Prostate gland (tissue), 2 donors: ENCODE results near the gene MPP1. TPM values are rescaled to one million over a fixed set of nuclear protein-coding genes. Genes with fewer than 3 reads are reported as not detected.

Experiments used
- DNase-seq: peaks from one replicate; pipeline ENCODE4 v3.0.0-alpha.2; 2019; ENCODE audit warnings: low spot score
- H3K27ac ChIP-seq, 2 donors: fragments of 200-600 bp; sonication (generic); 2 replicates each; pipeline ENCODE4 v1.5.1; 2017 to 2019
- H3K27me3 ChIP-seq: fragments of 200-600 bp; sonication (generic); replicated peaks from 2 replicates; pipeline ENCODE4 v1.5.1; 2019; ENCODE audit not compliant: insufficient read depth
- H3K36me3 ChIP-seq, 2 donors: fragments of 200-600 bp; sonication (generic); 1 replicate in 1 of 2; 2 replicates in 1 of 2; pipeline versions ENCODE4 v1.5.1 to v1.8.1; 2017 to 2019
- H3K4me1 ChIP-seq: fragments of 200-600 bp; sonication (generic); replicated peaks from 2 replicates; pipeline ENCODE4 v1.5.1; 2019
- H3K4me3 ChIP-seq, 2 donors: fragments of 200-600 bp; sonication (generic); 2 replicates each; pipeline ENCODE4 v1.5.1; 2017 to 2019
- H3K9me3 ChIP-seq: fragments of 200-600 bp; sonication (generic); 2 replicates; pipeline ENCODE4 v1.5.1; 2017
- POLR2A ChIP-seq: fragments of 450-650 bp; IDR thresholded peaks from one replicate; pipeline ENCODE4 v1.6.1; 2016; ENCODE audit warnings: antibody characterized with exemption, mild to moderate bottlenecking
- POLR2AphosphoS5 ChIP-seq: sonication (generic); formaldehyde crosslinking; IDR thresholded peaks from one replicate; pipeline ENCODE4 v1.6.1; 2017; ENCODE audit warnings: antibody characterized with exemption
- WGBS: methylation state at CpG from one replicate; pipeline ENCODE4 v1.1.5; 2018; 5-methylcytosine and 5-hydroxymethylcytosine counted together
- intact Hi-C: fragments of 100-400 bp; cut with DNase I; formaldehyde crosslinking; loops from one replicate; pipeline ENCODE4 v1.14.2; 2022
- total RNA-seq, 2 donors: library from RNA; depleted of rRNA; stranded (reverse); fragments of >200 nt; gene quantifications; one replicate each; pipeline ENCODE4 v1.1.0, GENCODE V29; 2016
- TF ChIP-seq, protein P1 (sequence below), 4 experiments: fragments of 200-600 bp in 2 of 4; fragments of 450-650 bp in 2 of 4; sonication (generic) in 2 of 4; IDR thresholded peaks; 1 replicate in 3 of 4; 2 replicates in 1 of 4; pipeline ENCODE4 v1.5.1; 2016 to 2019; ENCODE audit warnings: antibody characterized with exemption in 4 of 4, mild to moderate bottlenecking in 2 of 4, moderate library complexity in 2 of 4

MPP1 gene
- total RNA-seq, 2 donors from 2014 or later = 38.2 to 43.6 TPM

DNA sequence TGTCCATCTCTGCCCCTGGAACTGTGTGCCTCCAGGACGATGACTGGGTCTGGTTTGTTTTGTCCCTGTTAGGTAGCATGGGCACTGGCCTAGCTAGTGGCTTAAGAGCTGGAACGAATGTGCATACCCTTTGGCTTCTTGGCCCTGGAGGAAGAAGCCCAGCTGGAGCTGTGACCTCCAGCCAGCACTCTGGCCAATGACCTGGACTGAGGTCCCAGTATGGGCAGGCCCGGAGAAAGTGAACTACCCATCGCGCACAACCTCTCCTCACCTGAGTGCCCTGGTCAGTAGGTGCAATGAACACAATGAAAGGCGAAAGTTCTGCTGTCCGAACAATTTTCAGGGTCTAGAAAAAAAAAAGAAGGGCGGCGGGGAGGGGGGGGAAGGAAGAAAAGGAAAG is 24.3 kb downstream of the MPP1 start:
- no peak overlapping the region for H3K27ac ChIP-seq
- intact Hi-C loops = no loop called here
- no peak overlapping the region for H3K4me3 ChIP-seq
- WGBS = 91% methylated on average over 9 of the region's 9 CpGs
- no peak for DNase-seq
- H3K4me1 ChIP-seq = no peaks in the 10 kb centered on the region
- no peaks in the 10 kb centered on the region for H3K36me3 ChIP-seq
- TF ChIP-seq, protein P1, sequence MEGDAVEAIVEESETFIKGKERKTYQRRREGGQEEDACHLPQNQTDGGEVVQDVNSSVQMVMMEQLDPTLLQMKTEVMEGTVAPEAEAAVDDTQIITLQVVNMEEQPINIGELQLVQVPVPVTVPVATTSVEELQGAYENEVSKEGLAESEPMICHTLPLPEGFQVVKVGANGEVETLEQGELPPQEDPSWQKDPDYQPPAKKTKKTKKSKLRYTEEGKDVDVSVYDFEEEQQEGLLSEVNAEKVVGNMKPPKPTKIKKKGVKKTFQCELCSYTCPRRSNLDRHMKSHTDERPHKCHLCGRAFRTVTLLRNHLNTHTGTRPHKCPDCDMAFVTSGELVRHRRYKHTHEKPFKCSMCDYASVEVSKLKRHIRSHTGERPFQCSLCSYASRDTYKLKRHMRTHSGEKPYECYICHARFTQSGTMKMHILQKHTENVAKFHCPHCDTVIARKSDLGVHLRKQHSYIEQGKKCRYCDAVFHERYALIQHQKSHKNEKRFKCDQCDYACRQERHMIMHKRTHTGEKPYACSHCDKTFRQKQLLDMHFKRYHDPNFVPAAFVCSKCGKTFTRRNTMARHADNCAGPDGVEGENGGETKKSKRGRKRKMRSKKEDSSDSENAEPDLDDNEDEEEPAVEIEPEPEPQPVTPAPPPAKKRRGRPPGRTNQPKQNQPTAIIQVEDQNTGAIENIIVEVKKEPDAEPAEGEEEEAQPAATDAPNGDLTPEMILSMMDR (IDR thresholded peaks at IDR 0.05) = no peak
- no peak for TF ChIP-seq POLR2A
- no peaks in the 10 kb centered on the region for H3K9me3 ChIP-seq
- no peaks in the 10 kb centered on the region for H3K27me3 ChIP-seq

DNA sequence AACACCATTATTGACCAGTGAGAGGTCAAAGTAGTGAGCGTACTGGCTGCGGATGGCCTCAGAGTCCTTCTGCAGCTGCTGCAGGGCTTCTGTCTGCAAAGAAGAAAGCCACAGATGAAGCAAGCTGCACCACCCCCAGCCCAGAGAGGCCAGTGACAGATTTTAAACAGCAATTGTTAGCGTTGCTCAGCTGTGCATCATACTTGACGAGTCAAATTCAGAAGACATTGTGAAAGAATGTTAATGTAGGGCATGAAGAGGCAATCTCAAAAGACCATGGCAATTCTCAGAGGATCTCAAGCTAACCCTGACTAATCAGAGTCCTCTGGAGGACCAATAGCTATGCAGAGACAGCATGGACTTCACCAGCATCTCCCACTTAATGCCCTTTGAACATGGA is 26.0 kb downstream of the MPP1 start:
- WGBS = 96% methylated on average over 4 of the region's 4 CpGs
- no peaks in the 10 kb centered on the region for H3K27me3 ChIP-seq

DNA sequence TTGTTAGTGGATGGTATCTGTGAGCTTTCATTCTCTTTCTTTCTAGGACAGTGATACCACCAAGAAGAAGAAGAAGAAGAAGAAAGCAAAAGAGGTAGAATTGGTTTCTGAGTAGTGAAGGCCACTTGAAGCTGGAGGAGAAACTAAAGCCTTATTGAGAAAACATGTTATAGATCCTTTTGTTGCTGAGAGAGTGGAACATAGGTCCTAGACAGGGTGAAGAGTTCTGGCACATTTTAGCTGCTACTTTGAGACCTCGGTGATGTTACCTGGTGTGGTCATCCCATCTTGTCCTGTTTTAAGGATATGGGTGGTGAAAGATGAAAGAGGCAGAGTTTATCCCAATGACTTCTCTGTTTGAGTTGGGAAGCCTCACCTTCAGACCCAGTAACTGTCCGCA is 28.5 kb downstream of the MPP1 start:
- Histone ChIP-seq H3K4me1 (no peaks in the 10 kb centered on the region), H3K27ac (no peak overlapping the region), H3K27me3 (no peaks in the 10 kb centered on the region), H3K4me3 (no peak overlapping the region), H3K36me3 (no peaks in the 10 kb centered on the region), H3K9me3 (no peaks in the 10 kb centered on the region)
- TF ChIP-seq, protein P1 (IDR thresholded peaks at IDR 0.05) = no peak
- TF ChIP-seq POLR2AphosphoS5 = no peak
- TF ChIP-seq POLR2A = no peak
- intact Hi-C loops = no loop called here
- 89% methylated on average over 2 of the region's 2 CpGs for WGBS
- DNase-seq = no peak

More for the DNA sequence above, 26.0 kb downstream of the MPP1 start:
- intact Hi-C loops = no loop called here
- no peak overlapping the region for H3K4me3 ChIP-seq
- no peak overlapping the region for H3K27ac ChIP-seq
- H3K36me3 ChIP-seq = no peaks in the 10 kb centered on the region
- DNase-seq = no peak
- no peaks in the 10 kb centered on the region for H3K4me1 ChIP-seq
- no peak for TF ChIP-seq POLR2AphosphoS5
- TF ChIP-seq, protein P1 (IDR thresholded peaks at IDR 0.05) = no peak
- no peak for TF ChIP-seq POLR2A
- H3K9me3 ChIP-seq = no peaks in the 10 kb centered on the region

DNA sequence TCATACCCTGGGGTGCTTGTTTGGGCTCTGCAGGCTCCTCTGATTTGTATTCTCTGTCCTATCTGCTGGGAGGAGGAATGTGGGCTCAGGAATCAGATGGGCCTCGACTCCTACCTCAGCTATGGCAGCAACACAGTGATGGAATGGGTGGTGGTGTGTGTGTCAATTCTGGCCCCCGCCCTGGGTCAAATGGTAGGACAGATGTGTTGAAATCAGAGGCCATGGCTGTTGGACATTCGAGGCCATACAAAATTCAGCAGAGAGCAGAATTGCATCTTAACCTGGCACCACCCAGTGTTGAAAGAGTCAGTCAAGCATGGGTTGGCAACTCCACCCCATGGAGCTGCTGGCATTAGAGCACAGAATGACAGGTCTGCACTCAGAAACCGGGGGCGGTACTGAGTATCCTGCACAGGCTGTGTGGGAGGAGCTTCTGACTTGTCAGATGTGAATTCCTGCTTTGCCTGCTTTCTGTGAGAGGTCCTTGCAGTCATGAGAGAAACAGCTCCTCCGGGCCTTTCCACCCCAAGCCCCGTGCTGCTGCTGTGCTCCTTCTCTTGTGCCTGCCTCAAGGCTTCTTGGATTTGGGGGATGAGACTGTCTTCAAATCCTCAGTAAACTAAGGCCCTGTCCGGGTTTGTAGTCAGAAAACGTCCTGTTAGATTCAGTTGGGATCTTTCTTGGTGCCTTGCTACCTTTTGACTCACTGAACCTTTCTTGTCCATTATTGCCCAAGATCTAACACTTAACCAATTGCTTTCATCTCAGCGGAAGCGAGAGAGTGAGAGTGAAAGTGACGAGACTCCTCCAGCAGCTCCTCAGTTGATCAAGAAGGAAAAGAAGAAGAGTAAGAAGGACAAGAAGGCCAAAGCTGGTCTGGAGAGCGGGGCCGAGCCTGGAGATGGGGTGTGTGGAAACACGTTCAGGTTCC is 29.6 kb downstream of the MPP1 start:
- DNase-seq = no peak
- TF ChIP-seq POLR2A = no peak
- TF ChIP-seq, protein P1 (IDR thresholded peaks at IDR 0.05) = no peak
- no peak for TF ChIP-seq POLR2AphosphoS5
- Histone ChIP-seq H3K27ac (no peak overlapping the region), H3K4me1 (no peaks in the 10 kb centered on the region), H3K27me3 (no peaks in the 10 kb centered on the region), H3K36me3 (no peaks in the 10 kb centered on the region), H3K9me3 (no peaks in the 10 kb centered on the region), H3K4me3 (no peak overlapping the region)
- WGBS = 83% methylated on average over 14 of the region's 15 CpGs
- intact Hi-C loops = no loop called here

DNA sequence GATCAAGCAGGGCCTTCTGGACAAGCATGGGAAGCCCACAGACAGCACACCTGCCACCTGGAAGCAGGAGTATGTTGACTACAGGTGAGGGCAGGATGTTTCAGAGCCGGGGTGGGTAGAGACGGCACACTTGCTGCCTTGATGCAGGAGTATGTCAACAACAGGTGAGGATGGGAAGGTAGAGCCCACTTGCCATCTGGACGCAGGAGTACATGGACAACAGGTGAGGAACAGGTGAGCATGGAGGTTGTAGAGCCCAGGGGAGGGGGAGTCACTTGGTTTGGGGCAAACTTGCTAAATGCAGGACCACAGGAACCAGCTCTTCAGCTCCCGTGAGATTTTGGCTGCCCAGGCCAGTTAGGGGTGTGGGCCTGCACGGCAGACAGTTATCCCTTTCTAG is 30.7 kb downstream of the MPP1 start:
- TF ChIP-seq, protein P1 (IDR thresholded peaks at IDR 0.05) = no peak
- TF ChIP-seq POLR2AphosphoS5 (no peak), POLR2A (no peak)
- no peak for DNase-seq
- H3K9me3 ChIP-seq = no peaks in the 10 kb centered on the region
- intact Hi-C loops = no loop called here
- no peak overlapping the region for H3K27ac ChIP-seq
- H3K36me3 ChIP-seq = no peaks in the 10 kb centered on the region
- H3K4me1 ChIP-seq = no peaks in the 10 kb centered on the region
- no peaks in the 10 kb centered on the region for H3K27me3 ChIP-seq
- WGBS = 81% methylated on average over 5 of the region's 5 CpGs
- H3K4me3 ChIP-seq = no peak overlapping the region
